IPS-15b (cell line): ENCODE data around the gene GADD45G.

ENCODE experiments used
- H3K27me3 ChIP-seq: one replicate; pipeline ENCODE4 v1.6.1; 2013; ENCODE audit warnings: low read length; ENCODE audit not compliant: control insufficient read depth, insufficient read depth
- H3K36me3 ChIP-seq: one replicate; pipeline ENCODE4 v1.6.1; 2013; ENCODE audit warnings: low read length; ENCODE audit not compliant: control insufficient read depth, insufficient read depth
- H3K4me1 ChIP-seq: one replicate; pipeline ENCODE4 v1.6.1; 2013; ENCODE audit warnings: mild to moderate bottlenecking, low read length; ENCODE audit not compliant: control insufficient read depth, insufficient read depth
- H3K4me3 ChIP-seq: one replicate; pipeline ENCODE4 v1.5.1; 2013; ENCODE audit warnings: low read depth, low read length
- H3K9ac ChIP-seq: one replicate; pipeline ENCODE4 v1.6.1; 2013; ENCODE audit warnings: low read depth, mild to moderate bottlenecking, low read length
- H3K9me3 ChIP-seq: one replicate; pipeline ENCODE4 v1.6.1; 2013; ENCODE audit warnings: mild to moderate bottlenecking, low read length; ENCODE audit not compliant: control insufficient read depth, insufficient read depth

The GADD45G gene

GRCh38 chr9:89625721-89626687, 21.2 kb downstream of the GADD45G start:
- H3K36me3 ChIP-seq: no peaks in the 10 kb centered on the region
- H3K27me3 ChIP-seq: no peaks in the 10 kb centered on the region
- H3K4me3 ChIP-seq: no peak overlapping the region
- no peaks in the 10 kb centered on the region for H3K9me3 ChIP-seq
- no peaks in the 10 kb centered on the region for H3K4me1 ChIP-seq
- no peak overlapping the region for H3K9ac ChIP-seq

- Histone ChIP-seq H3K9ac (no peak overlapping the region), H3K36me3 (no peaks in the 10 kb centered on the region), H3K4me1 (no peaks in the 10 kb centered on the region), H3K27me3 (no peaks in the 10 kb centered on the region), H3K9me3 (no peaks in the 10 kb centered on the region), H3K4me3 (no peak overlapping the region)
Observed at GRCh38 chr9:89626741-89627265, 22.0 kb downstream of the GADD45G start.

- H3K36me3 ChIP-seq: no peaks in the 10 kb centered on the region
- H3K9ac ChIP-seq: no peak overlapping the region
- no peak overlapping the region for H3K4me3 ChIP-seq
- H3K9me3 ChIP-seq: no peaks in the 10 kb centered on the region
- no peaks in the 10 kb centered on the region for H3K4me1 ChIP-seq
- H3K27me3 ChIP-seq: no peaks in the 10 kb centered on the region
Observed at GRCh38 chr9:89628601-89629000, 23.8 kb downstream of the GADD45G start.

GRCh38 chr9:89629081-89629976, 24.5 kb downstream of the GADD45G start:
- Histone ChIP-seq H3K36me3 (no peaks in the 10 kb centered on the region), H3K9ac (no peak overlapping the region), H3K4me1 (no peaks in the 10 kb centered on the region), H3K4me3 (no peak overlapping the region), H3K27me3 (no peaks in the 10 kb centered on the region), H3K9me3 (no peaks in the 10 kb centered on the region)

- Histone ChIP-seq H3K27me3 (no peaks in the 10 kb centered on the region), H3K9me3 (no peaks in the 10 kb centered on the region), H3K9ac (no peak overlapping the region), H3K4me3 (no peak overlapping the region), H3K36me3 (no peaks in the 10 kb centered on the region), H3K4me1 (no peaks in the 10 kb centered on the region)
Observed at GRCh38 chr9:89630508-89630907, 25.7 kb downstream of the GADD45G start.

- H3K27me3 ChIP-seq: no peaks in the 10 kb centered on the region
- H3K9me3 ChIP-seq: no peaks in the 10 kb centered on the region
- H3K4me1 ChIP-seq: no peaks in the 10 kb centered on the region
- no peaks in the 10 kb centered on the region for H3K36me3 ChIP-seq
- H3K4me3 ChIP-seq: no peak overlapping the region
- no peak overlapping the region for H3K9ac ChIP-seq
Observed at GRCh38 chr9:89631384-89631783, 26.6 kb downstream of the GADD45G start.

- no peaks in the 10 kb centered on the region for H3K36me3 ChIP-seq
- no peak overlapping the region for H3K4me3 ChIP-seq
- H3K4me1 ChIP-seq: no peaks in the 10 kb centered on the region
- no peaks in the 10 kb centered on the region for H3K27me3 ChIP-seq
- H3K9me3 ChIP-seq: no peaks in the 10 kb centered on the region
- H3K9ac ChIP-seq: no peak overlapping the region
Observed at GRCh38 chr9:89632192-89632733, 27.5 kb downstream of the GADD45G start.

- no peak overlapping the region for H3K4me3 ChIP-seq
- H3K27me3 ChIP-seq: no peaks in the 10 kb centered on the region
- H3K9ac ChIP-seq: no peak overlapping the region
- no peaks in the 10 kb centered on the region for H3K4me1 ChIP-seq
- no peaks in the 10 kb centered on the region for H3K36me3 ChIP-seq
- H3K9me3 ChIP-seq: no peaks in the 10 kb centered on the region
Observed at GRCh38 chr9:89632736-89633135, 27.9 kb downstream of the GADD45G start.

- H3K4me1 ChIP-seq: no peaks in the 10 kb centered on the region
- H3K9me3 ChIP-seq: no peaks in the 10 kb centered on the region
- H3K4me3 ChIP-seq: no peak overlapping the region
- no peak overlapping the region for H3K9ac ChIP-seq
- H3K36me3 ChIP-seq: no peaks in the 10 kb centered on the region
- no peaks in the 10 kb centered on the region for H3K27me3 ChIP-seq
Observed at GRCh38 chr9:89633404-89633803, 28.6 kb downstream of the GADD45G start.

GRCh38 chr9:89633920-89634319, 29.1 kb downstream of the GADD45G start:
- H3K27me3 ChIP-seq: no peaks in the 10 kb centered on the region

GRCh38 chr9:89634995-89635742, 30.4 kb downstream of the GADD45G start:
- Histone ChIP-seq H3K4me3 (no peak overlapping the region), H3K36me3 (no peaks in the 10 kb centered on the region), H3K27me3 (no peaks in the 10 kb centered on the region), H3K9ac (no peak overlapping the region), H3K9me3 (no peaks in the 10 kb centered on the region), H3K4me1 (no peaks in the 10 kb centered on the region)

More at GRCh38 chr9:89633920-89634319, 29.1 kb downstream of the GADD45G start:
- H3K9ac ChIP-seq: no peak overlapping the region
- no peaks in the 10 kb centered on the region for H3K36me3 ChIP-seq
- H3K4me1 ChIP-seq: no peaks in the 10 kb centered on the region
- no peaks in the 10 kb centered on the region for H3K9me3 ChIP-seq
- no peak overlapping the region for H3K4me3 ChIP-seq
